ENCODE results near the gene ZNF532.

GRCh38 chr18:59035591-59035990, 170.9 kb downstream of the ZNF532 start:
- no peak for TF ChIP-seq POLR2A (IDR thresholded peaks at IDR 0.05; ENCODE audit: low read length)
- no peak for TF ChIP-seq GATA1 (IDR thresholded peaks at IDR 0.05; ENCODE audit: low read depth, low read length)

All from erythroblast (primary cell).